Measurements from ENCODE around the gene SPINK13. TPM values are rescaled to one million over a fixed set of nuclear protein-coding genes. Genes with fewer than 3 reads are reported as not detected.

The SPINK13 gene
- total and polyA plus RNA-seq, 2 donors (not counting 1 experiment from before 2014, with no cell fraction given) = not detected

DNA sequence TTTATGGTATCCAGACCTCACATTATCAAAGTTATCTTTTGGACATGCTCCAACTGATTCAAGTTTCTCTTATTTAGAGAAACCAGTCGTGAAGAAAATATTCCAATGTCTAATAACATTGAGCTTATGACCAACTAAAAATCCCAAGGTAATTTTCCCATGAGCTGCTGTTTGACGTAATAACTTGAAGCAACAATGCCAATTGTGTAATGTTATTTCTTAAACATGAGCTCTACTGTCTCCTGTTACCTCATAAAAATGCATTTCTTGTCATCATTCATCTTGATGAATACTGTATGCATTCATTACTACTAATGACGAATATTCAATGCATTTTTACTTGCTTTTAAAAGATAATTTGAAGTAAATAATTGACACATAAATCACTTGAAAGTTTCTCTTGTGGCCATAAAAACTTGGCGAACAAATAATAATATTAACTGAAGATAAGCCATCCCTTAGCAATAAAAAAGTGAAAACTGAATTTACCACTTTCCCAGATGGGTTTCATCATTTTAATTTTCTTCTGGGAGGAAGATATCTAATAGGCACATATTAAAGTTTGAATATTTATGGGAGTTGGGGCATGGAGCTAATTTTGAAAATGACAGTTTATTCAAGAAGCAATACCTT lies 30.7 kb upstream of the SPINK13 start:
- Histone ChIP-seq H3K9me3 (ENCODE audit: control insufficient read depth, insufficient read depth, low read depth, low read length) (no peaks in the 10 kb centered on the region), H3K4me2 (ENCODE audit: extremely low read depth, insufficient read depth, low read length) (no peak overlapping the region), H3K4me1 (ENCODE audit: control insufficient read depth, extremely low read depth, insufficient read depth, low read length) (no peaks in the 10 kb centered on the region), H3K4me3 (replicated peaks in 1 of 4; ENCODE audit: control extremely low read depth in 1 of 4, insufficient read depth in 1 of 4, low read depth in 3 of 4, low read length in 4 of 4) (no peak overlapping the region), H2AFZ (ENCODE audit: low read length) (no peak overlapping the region), H3K36me3 (ENCODE audit: control insufficient read depth, insufficient read depth, low read length) (no peaks in the 10 kb centered on the region), H3K27me3 (ENCODE audit: control insufficient read depth, insufficient read depth, low read length) (no peaks in the 10 kb centered on the region), H3K79me2 (ENCODE audit: control insufficient read depth, insufficient read depth, low read length) (no peaks in the 10 kb centered on the region), H3K27ac (ENCODE audit: insufficient read depth, low read length) (no peak overlapping the region), H3K9ac (ENCODE audit: insufficient read depth, low read length) (no peak overlapping the region), H4K20me1 (ENCODE audit: control insufficient read depth, extremely low read depth, insufficient read depth, low read length) (no peaks in the 10 kb centered on the region)
- TF ChIP-seq CTCF (conservative IDR thresholded peaks at IDR 0.05 in 1 of 2, IDR thresholded peaks at IDR 0.05 in 1 of 2; ENCODE audit: low read depth in 1 of 2, low read length in 2 of 2) (no peak), EZH2 (IDR thresholded peaks at IDR 0.05; ENCODE audit: low read length, missing control alignments) (no peak)
- DNase-seq (ENCODE audit: low read depth in 2 of 2) = no peak

GRCh38 chr5:148238418-148238794 lies 30.2 kb upstream of the SPINK13 start, which contains the start of gene MARCOL:
MARCOL (plus strand) TSS chr5:148238525; CDS start chr5:148238598, 73 bp downstream.
- Histone ChIP-seq H3K4me3 (replicated peaks in 1 of 4; ENCODE audit: control extremely low read depth in 1 of 4, insufficient read depth in 1 of 4, low read depth in 3 of 4, low read length in 4 of 4) (no peak within 1 kb of the TSS), H2AFZ (ENCODE audit: low read length) (no peak within 1 kb of the TSS), H3K9ac (ENCODE audit: insufficient read depth, low read length) (no peak within 1 kb of the TSS), H4K20me1 (ENCODE audit: control insufficient read depth, extremely low read depth, insufficient read depth, low read length) (no peaks in the 10 kb centered on the region), H3K4me1 (ENCODE audit: control insufficient read depth, extremely low read depth, insufficient read depth, low read length) (no peaks in the 10 kb centered on the region), H3K9me3 (ENCODE audit: control insufficient read depth, insufficient read depth, low read depth, low read length) (no peaks in the 10 kb centered on the region), H3K36me3 (ENCODE audit: control insufficient read depth, insufficient read depth, low read length) (no peaks in the 10 kb centered on the region), H3K79me2 (ENCODE audit: control insufficient read depth, insufficient read depth, low read length) (no peaks in the 10 kb centered on the region), H3K4me2 (ENCODE audit: extremely low read depth, insufficient read depth, low read length) (no peak within 1 kb of the TSS), H3K27ac (ENCODE audit: insufficient read depth, low read length) (no peak within 1 kb of the TSS), H3K27me3 (ENCODE audit: control insufficient read depth, insufficient read depth, low read length) (no peaks in the 10 kb centered on the region)
- TF ChIP-seq CTCF (conservative IDR thresholded peaks at IDR 0.05 in 1 of 2, IDR thresholded peaks at IDR 0.05 in 1 of 2; ENCODE audit: low read depth in 1 of 2, low read length in 2 of 2) = no peak
- TF ChIP-seq EZH2 (IDR thresholded peaks at IDR 0.05; ENCODE audit: low read length, missing control alignments) = no peak
- DNase-seq (ENCODE audit: low read depth in 2 of 2) = no peak

DNA sequence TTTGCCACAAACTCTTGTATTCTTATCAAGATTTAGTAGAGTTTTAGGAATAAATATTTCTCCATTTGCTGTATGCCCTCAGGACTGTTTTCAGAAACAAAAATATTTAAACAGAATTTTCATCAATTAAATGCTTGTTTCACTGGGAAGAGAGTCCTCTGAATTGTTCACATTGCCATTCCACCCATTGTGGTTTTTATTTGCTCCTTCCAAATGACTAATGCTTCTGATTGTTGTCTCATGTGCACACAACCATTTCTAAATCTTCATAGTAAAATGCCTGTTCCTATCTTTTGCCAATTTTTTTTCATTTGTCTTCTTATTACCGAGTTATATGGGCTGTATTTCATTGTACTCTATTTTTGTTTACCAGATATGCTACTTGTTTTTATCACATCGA lies 19.7 kb upstream of the SPINK13 start:
- TF ChIP-seq CTCF (conservative IDR thresholded peaks at IDR 0.05 in 1 of 2, IDR thresholded peaks at IDR 0.05 in 1 of 2; ENCODE audit: low read depth in 1 of 2, low read length in 2 of 2) = no peak
- no peak for TF ChIP-seq EZH2 (IDR thresholded peaks at IDR 0.05; ENCODE audit: low read length, missing control alignments)
- H3K36me3 ChIP-seq (ENCODE audit: control insufficient read depth, insufficient read depth, low read length) = no peaks in the 10 kb centered on the region

More for the DNA sequence above, 19.7 kb upstream of the SPINK13 start:
- Histone ChIP-seq H3K4me2 (ENCODE audit: extremely low read depth, insufficient read depth, low read length) (no peak overlapping the region), H3K27ac (ENCODE audit: insufficient read depth, low read length) (no peak overlapping the region), H3K4me1 (ENCODE audit: control insufficient read depth, extremely low read depth, insufficient read depth, low read length) (no peaks in the 10 kb centered on the region), H3K27me3 (ENCODE audit: control insufficient read depth, insufficient read depth, low read length) (no peaks in the 10 kb centered on the region), H2AFZ (ENCODE audit: low read length) (no peak overlapping the region), H3K79me2 (ENCODE audit: control insufficient read depth, insufficient read depth, low read length) (no peaks in the 10 kb centered on the region), H4K20me1 (ENCODE audit: control insufficient read depth, extremely low read depth, insufficient read depth, low read length) (no peaks in the 10 kb centered on the region), H3K9me3 (ENCODE audit: control insufficient read depth, insufficient read depth, low read depth, low read length) (no peaks in the 10 kb centered on the region), H3K9ac (ENCODE audit: insufficient read depth, low read length) (no peak overlapping the region), H3K4me3 (replicated peaks in 1 of 4; ENCODE audit: control extremely low read depth in 1 of 4, insufficient read depth in 1 of 4, low read depth in 3 of 4, low read length in 4 of 4) (no peak overlapping the region)
- no peak for DNase-seq (ENCODE audit: low read depth in 2 of 2)
